Right lung (tissue), 5 donors: ENCODE measurements around the gene CPLANE1. TPM values are rescaled to one million over a fixed set of nuclear protein-coding genes. Genes with fewer than 3 reads are reported as not detected.

Source experiments
- DNase-seq, 2 donors: peaks; one replicate each; pipeline ENCODE4 v3.0.0-alpha.2; 2013
- polyA plus RNA-seq, 5 donors: library from polyadenylated mRNA; unstranded; fragments of 120-200 nt; gene quantifications; one replicate each; pipeline versions ENCODE4 v1.2.1 to v1.2.3, GENCODE V29; 2013; ENCODE audit warnings: inconsistent platforms in 1 of 5, low replicate concordance in 1 of 5; ENCODE audit not compliant: insufficient read length in 5 of 5, insufficient read depth in 1 of 5

Gene CPLANE1
- polyA plus RNA-seq, 5 donors = 22.2 to 44.5 (median 34.6) TPM

GRCh38 chr5:37064442-37064841, 184.7 kb downstream of the CPLANE1 start:
- DNase-seq = no peak

DNA sequence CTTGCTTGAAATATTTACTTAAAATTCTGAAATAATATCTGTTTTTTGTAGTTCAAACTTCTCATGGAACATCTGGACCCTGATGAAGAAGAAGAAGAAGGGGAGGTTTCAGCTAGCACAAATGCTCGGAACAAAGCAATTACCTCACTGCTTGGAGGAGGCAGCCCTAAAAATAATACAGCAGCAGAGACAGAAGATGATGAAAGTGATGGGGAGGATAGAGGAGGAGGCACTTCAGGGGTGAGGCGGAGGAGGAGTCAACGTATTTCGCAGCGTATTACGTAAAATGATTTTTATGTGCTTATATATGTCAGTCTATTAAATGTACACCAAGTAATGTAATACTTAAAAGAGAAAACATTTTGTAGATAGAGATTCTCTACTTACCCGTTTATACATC, 185.4 kb downstream of the CPLANE1 start:
- DNase-seq = no peak

GRCh38 chr5:37060030-37060429, 189.1 kb downstream of the CPLANE1 start:
- no peak for DNase-seq

GRCh38 chr5:37056762-37057161, 192.4 kb downstream of the CPLANE1 start:
- no peak for DNase-seq

Other genes starting within 250 kb of the CPLANE1 start
- gene NUP155, start 121.7 kb upstream of the CPLANE1 start, polyA plus RNA-seq = 10 to 100 TPM; 18.1 to 29.8 (median 25.8) TPM
- gene WDR70, start 129.9 kb upstream of the CPLANE1 start, polyA plus RNA-seq = 10 to 100 TPM; 44.6 to 64.4 (median 52.2) TPM